GM19463 (cell line): ENCODE measurements around the gene NPPC.

ENCODE experiments used
- ATAC-seq: cut with Tn5 transposase; IDR thresholded peaks from one replicate; pipeline ENCODE4 v1.9.1; 2021; ENCODE audit warnings: mild to moderate bottlenecking, moderate library complexity; ENCODE audit not compliant: unreplicated experiment

The NPPC gene

DNA sequence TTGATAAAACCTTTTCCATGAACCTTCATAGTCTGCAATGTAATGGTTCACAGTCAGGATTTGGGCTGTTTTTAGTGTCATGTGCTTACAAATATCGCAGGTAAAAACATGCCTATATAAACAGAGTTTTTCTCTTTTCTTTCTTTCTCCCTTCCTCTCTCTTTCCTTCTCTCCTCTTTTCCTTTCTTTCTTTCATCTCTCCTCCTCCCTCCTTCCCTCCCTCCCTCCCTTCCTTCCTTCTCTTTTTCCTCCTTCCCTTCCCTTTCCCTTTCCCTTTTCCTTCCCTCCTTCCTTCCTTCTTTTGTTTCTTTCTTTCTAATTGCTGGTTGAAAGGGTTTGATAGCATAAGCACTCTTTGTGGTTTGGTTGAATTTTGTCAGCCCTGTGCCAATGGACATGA is 9.6 kb upstream of the NPPC start:
- ATAC-seq, result no peak

DNA sequence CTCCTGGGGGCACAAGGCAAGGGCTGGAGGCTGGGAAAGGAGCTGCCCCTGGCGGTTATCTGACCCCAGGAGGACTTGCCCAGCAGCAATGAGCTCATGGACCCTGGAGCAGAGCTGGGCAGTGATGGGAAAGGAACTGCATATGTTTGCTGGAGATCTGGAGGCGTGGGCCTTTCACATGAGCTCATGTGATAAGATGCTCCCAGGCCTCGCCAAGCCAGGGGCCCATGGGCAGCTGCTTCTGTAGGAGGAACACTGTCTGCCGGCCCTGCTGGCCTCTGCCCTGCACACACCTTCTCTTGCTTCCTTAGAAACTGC is 9.0 kb upstream of the NPPC start:
- ATAC-seq, result no peak

DNA sequence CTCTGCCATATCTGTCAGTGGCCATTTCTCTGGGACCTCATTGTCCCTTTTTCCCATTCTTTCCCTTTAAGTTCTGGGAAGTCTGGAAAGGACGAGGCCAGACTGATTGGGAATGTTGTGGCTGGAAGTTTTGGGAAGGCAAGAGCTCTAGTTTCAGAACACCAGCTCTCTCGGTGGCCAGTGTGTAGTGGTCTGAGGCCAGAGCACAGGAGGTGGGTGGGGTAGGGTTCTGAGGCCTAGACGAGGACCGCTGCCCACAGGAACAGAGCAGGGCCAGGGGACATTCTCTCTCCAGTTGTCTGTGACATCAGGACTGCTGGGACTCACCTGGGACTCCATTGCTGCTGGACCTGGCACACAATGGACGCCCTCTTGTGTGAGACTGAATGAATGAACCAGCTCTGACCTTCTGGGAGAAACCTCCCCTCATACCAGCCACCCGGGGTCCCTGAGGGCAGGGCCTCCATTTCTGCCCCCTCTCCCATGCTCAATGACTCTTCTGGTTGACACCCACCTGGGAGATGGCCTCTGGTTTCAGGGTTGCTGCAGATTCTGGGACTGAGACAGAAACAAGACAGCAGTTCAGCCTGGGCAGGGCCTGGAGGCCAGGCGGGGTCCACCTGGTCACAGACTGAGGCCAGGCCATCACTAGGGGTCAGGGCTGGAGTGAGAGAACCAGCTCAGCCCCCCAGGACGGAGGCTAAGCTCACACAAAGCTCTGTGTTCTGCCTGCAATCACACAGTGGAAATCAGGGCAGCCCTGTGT is 8.4 kb upstream of the NPPC start:
- ATAC-seq, result no peak

DNA sequence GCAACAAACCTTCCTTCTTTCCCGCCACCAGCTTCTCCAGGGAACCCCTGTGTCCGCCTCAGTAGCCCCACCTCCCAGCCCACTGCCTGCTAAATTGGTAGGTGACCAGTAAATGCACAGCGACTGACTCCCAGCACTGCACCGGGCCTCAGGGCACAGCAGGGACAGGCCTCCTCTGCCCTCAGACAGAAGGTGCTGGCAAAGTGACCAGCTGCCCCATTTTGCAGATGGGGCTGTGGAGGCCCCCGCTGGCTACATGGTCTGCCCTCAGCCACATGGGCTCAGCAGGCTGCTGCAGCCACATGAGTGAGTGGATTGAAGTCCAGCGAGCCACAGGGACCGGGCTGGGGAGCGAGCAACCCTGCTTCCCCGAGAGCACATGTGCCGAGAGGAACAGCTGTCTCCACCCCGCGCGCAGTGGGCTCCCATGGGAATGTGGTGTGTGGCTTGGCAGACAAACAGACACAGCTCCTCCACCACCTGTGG is 7.8 kb upstream of the NPPC start:
- no peak for ATAC-seq

DNA sequence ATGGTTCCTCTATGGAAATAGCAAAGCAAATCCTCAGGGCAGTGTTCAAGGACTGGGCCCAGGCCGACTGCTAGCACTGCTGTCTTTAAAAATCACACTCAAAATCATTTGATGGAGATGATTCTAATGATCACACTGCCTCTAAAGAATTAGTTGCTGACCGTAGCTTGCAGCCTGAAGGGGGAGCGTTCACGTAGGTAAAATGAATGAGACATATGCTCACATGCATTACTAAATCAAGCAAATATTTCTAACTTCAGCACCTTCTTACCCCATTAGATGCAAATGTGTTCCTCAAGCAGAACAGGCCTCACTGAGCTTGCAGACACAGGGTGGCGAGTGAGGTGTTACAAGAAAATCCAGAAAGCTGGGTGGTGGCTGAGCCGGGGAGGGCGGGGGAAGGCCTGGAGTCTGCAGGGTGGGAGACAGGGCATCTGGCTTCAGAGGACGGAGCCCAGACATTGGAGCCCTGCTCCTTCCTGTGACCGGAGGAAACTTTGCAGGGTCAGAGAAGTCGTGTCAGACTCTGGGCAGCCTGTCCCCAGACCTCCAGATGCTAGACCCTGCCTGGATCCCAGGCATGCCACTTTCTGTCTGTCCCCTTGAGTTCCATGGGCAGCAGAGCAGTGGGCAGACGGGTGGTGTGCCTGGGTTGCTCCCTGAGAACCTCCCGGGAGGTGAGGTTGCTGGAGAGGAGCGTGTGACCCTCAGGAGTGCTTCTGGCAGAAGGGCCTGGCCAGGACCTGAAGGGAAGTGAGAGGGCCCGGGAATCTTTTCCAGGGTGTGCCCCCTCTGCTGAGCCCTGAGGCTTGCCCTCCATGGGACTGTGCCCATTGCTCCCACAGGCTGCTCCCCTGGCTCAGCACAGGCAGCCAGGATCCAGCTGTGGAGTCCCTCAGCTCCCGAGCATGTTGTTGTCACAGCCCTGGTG is 7.1 kb upstream of the NPPC start:
- no peak for ATAC-seq

DNA sequence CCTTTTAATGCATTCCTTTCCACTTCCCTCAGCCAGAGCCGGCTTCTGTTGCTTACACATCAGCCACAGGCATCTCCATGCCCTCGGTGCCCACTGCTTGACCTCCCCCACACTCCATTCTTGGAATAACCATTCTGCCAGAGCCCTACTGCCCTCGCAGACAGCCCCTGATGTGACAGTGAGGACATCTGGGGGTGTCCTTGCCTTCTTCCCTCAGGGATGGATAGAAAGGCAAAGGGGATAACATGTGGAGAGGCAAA is 6.4 kb upstream of the NPPC start:
- ATAC-seq, result no peak

DNA sequence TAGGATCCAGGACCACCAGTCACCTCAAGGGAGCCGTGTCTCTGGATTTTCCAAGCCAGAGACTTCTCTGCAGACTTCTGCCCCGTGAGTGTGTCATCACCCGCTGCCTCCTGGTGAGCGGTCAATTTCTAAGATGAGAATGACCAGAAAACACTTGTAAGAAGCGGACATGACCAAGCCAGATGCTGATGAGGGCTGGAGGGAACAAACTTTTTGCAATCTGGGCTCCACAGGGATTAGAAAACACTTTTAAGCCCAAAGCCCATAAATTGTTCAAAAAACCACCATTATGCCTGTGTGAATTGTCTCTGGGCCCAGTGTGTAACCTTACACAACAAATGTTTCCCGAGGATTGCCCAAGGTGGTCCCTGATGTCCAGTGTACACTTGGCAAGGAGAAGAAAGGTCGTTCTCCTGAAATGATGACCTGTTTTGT is 5.3 kb upstream of the NPPC start:
- no peak for ATAC-seq

DNA sequence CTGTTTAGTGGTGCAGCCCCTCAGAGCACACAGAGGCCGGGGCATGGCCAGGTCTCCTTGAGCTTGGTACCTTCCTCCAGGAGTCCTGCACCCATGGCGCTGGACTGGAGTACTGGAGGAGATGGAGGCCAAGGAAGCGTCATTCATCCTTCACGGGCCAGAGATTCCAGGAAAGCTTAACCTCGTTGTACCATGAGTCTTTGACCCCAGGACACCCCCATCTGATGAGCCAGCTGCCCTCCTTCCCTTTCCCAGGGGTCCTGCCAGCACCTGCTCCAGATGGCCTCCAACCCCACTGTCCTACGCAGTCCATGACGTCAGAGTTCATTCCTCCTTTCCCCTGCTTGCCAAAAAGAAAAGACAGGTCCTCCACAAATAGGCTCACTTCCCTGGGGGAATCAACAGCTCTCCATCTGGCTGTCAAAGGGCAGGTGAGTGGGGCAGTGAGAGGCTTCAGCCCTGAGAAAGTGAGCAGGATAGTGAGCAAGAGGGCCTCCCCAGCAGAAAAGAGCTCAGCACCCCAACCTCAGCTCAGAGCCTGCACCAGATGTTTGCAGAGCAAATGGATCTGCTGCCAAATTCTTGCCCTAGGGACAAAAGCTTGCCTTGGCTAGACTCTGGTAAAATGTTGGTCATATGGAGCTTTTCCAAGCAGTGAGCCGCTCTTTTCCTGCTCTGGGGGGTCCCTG is 4.5 kb upstream of the NPPC start:
- no peak for ATAC-seq

DNA sequence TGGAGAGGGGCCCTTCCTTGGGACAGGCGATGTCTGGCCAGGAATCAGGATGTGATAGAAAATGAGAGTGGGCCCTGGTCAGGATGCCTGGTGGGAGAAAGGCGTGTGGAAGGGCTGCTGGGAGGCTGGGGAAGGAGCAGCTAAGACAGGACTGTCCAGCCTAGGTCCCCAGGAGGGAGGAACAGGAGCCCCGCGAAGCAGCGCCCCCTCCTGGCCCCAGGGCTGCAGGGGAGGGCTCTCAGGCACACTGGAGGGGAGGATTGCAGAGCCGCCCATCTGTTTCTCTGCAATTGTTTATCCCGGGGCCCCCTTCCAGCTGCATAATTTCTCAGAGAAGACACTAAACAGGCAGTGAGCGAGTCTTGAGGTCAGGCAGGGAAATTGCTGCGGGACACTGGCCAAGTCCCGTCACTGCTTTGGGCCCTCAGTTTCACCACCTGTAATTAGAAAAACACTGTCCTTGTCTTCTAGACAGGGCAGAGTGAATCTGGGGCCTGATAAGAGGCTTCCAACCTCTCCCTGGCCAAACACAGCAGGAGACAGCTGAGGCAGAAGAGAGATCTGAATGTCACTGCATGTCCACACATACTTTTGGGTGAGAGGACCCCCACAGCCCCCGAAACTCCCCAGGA is 3.9 kb upstream of the NPPC start:
- ATAC-seq, result no peak

DNA sequence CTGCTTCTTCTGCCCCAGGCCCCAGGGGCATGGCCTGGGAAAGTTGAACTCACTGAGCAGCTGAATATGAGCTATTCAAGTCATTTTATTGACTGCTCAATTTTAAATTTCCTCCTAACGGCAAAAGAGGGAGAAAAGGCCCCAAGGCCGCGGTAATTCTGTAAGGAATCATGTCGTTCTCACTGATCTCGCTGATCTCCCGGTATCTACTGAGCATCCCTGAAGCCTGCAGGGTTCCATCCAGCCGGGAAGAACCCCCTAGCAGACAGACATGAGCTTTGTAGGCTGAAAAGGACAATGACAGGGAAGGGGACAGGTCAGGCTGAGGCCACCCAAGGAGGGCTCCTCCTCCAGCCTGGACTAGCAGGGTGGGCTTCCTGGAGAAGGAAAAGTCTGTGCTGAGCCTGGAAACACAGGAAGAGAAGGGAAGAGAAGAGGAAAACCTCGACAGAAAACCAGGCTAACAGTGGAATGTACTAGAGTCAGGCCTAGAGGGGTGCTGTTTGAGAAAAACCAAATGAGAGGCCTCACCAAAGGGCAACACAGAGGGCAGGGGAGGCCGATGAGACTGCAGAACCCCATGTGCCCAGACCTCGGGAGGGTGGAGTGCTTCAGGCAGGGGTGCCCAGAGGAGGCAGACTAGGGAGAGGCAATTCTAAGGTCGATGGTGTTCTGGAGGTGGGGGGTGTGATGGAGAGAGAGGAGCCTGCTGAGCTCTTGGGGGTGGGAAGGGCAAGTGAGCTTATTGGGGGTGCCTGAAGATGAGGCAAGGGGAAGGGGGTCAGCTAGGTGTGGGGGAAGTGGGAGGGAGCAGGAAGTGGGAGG is 2.9 kb upstream of the NPPC start:
- no peak for ATAC-seq

DNA sequence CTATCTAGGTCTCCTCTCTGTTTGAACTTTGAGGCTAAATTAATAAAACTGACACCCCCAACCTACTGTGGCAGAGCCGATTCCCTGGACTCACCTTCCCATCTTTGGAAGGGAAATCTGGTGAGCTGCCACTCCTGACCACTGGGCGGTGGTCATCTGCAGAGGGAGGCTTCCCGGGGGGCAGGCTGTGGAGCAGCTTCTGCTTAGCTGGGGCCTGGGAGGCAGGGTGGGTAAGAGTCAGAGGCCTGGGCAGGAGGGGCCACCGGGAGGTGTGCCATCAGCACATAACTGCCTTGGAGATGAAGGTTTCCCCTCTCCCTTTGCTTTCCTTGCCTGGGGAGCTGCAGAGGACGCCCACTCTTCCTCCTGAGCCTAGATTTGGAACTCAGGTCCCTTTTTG is 2.3 kb upstream of the NPPC start:
- ATAC-seq, result no peak

DNA sequence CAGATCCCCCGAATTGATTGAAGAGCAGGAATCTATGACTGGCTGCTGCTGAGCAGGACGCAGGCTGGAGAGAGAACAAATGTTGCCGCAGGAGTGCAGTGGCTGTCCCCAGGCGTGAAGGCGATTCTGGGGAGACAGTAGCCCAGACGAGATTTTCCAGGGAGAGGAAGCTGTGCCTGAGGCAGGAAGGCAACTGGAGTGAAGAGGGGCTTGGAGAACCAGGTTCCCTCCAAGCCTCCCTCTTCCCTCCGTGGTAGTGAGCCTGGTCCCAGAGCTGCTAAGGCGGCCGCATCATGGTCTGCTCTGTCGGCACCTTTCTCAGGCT is 1.3 kb upstream of the NPPC start:
- ATAC-seq, result no peak

DNA sequence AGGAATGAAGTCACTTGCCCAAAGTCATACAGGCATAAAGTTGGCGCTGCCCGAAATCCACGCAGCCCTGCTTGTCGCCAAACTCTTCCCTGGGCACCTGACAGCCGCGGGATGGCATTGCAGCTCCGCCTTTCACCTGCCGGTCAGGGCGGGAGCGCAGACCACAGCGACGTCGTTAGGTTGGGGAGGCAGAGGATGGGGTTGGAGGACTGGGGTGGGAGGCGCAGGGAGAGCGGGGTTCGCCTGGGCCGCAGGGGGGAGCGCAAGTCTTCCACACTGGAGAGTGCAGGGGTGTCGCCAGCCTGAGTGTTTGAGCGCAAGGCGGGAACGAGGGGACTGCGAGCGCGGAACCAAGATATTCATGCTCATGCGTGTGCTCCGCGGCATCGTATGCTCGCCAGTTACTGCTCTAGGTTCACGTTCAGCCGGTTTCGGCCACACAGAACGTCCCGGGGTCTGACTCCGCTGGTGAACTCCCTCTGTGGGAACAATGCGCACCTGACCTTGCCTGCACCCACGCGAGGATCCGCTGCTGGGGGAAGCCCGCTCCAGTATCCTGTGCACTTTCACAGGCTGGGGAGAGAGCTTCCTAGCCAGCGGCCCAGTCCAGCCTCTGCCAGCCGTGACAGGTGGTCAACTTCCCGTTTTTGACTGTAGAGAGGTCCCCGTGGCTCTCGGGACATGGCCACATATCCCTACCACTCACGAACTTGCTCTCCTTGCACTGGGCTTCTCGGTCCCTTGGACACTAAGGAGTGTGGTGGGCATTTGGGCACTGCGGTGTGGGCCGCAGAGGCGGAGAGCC is 767 bp upstream of the NPPC start:
- peak; percentile 5 for ATAC-seq

DNA sequence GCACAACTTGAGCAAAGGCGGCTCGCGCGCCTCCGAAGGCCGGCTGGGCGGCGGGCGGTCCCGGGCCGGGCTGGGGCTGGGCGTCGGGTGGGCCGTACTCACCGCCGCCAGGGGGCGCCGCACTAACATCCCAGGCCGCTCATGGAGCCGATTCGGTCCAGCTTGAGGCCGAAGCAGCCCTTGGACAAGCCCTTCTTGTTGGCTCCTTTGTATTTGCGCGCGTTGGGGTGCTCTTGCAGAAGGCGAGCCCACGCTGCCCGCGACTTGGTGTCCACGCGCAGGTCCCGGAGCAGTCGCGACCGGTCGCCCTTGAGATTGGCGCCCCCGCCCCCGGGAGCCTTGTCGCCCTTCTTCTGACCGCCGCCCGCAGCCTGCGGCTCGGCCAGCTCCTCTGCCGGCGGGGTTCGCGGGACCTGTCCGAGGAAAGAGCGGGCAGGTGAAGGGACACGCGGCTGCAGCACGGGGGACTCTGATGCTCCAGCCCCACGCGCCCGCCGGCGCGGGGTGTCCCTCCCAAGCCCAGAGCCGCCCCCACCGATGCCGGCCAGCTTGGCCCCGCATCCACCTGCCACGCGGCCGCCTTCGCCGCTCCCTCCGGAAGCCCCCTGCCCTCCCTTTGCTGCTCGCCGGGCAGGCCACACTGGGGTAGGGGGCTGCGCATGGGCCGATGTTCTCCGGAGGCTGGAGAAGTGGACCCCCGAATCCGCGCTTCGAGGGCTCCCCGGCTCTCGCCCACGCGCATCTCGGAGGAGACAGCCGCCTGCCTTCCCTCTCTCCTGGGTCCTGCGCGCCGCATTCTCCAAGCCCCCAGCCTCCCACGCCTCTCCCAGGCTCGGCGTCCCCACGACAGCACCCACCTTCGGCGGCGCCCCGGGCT is 655 bp downstream of the NPPC start:
- no peak for ATAC-seq

DNA sequence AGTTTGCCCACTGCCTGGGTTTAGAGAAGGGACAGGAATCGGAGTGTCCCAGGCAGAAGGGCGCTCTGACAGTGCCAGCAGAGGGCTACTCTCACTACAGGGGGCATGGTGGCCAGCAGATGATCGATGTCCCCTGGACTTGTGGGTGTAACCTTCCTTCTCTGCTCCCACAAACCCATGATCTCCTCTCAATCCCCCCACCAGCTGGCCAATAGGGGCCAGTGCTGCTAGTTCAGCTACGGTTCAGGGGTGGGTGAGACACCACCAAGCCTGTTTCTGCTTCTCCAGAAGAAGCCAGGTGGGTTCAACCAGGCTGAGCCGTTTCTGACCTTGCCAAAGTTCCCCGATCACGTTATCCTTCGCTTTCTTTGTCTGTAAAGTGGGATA is 1.3 kb downstream of the NPPC start:
- no peak for ATAC-seq

DNA sequence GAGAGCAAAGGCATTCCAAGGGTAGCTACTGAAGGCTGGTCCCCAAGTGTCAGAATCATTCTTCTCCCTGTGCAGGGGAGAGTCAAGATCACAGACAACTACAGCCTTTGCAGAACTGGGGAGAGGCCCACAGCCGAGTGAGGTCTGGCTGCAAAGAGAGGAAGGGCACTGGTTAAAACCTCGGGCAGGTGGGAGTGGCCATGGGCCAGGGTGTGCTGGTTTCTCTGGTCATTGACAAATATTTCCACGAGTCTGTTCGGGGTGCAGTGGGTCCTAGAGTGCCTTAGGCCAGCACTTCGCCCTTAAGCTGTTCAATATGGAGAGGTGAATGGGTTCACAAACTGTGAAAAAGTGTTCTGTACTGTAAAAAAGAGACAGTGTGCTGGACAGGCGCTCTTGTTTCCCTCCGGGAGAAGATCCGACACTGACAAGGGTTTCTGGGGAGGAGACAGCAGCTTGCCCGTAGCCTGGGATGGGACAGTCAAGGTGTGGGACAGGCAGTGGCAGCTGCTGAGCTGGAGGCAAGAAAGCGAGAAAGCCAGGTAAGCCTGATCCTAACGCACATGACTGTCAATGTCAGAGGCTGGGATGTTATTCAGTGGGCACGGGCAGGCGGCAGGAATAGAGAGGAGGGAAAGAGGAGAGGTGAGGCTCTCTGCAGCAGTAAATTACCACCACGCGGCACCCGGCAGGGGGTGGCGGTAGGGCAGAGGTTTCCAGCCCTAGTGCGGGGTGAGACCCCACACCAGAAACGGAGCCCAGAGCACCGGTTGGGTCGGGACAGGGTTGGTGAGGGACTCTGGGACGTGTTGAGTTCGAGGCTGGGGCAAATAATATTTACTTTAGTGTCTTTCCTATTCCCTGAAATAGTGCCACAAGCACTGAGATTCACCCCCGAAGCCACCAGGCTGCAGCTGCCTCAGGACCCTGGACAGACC is 2.0 kb downstream of the NPPC start:
- ATAC-seq, result no peak

DNA sequence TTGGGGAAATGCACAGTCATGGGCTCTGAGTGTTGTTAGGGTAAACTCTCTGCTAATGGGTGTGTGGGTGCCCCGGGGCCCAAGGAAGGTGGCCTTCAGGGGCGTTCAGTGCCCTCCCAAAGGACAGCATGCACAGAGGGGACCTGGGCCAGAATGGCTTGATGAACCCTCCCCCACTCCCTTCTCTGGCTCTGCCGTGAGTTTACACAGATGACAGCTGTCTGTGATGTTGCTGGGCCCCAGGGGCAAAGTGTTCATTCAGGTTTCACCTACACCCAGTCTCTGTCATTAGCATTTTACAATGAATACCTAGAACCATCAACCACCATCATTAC is 3.2 kb downstream of the NPPC start:
- ATAC-seq, result no peak
